ENCODE results near the gene ADGRD2. TPM values are rescaled to one million over a fixed set of nuclear protein-coding genes. Genes with fewer than 3 reads are reported as not detected.
A peak's percentile ranks its signal among the peaks of the same experiment; 100 is the strongest.

Gene ADGRD2
- total and polyA plus RNA-seq, 9 of the 15 experiments (the other 6 are each of a cell fraction or from before 2014, with no cell fraction given) = not detected

- peak; percentile 78 for TF ChIP-seq CREB1 (IDR thresholded peaks at IDR 0.05)
- peak; percentile 36; the same call in 1 of the 2 replicates for TF ChIP-seq CREB1 (CRISPR knock-in tag; IDR thresholded peaks at IDR 0.05)
- no peak for TF ChIP-seq ZNF764 (CRISPR knock-in tag; IDR thresholded peaks at IDR 0.05; ENCODE audit: low read depth)
- peak; percentile 37 to 38; a peak in 3 of 4 replicates for TF ChIP-seq NRF1 (conservative IDR thresholded peaks at IDR 0.05 in 1 of 2, IDR thresholded peaks at IDR 0.05 in 1 of 2)
- TF ChIP-seq RBFOX2 (IDR thresholded peaks at IDR 0.05; ENCODE audit: low read depth, low read length) = peak; percentile 92
- TF ChIP-seq CEBPZ (IDR thresholded peaks at IDR 0.05; ENCODE audit: borderline replicate concordance, low read depth, low read length) = no peak
- TF ChIP-seq BRF1 (IDR thresholded peaks at IDR 0.05; ENCODE audit: borderline replicate concordance, extremely low read depth, insufficient read length) = no peak
- TF ChIP-seq ASH1L (IDR thresholded peaks at IDR 0.05; ENCODE audit: borderline replicate concordance, low read depth, partially characterized antibody) = no peak
- TF ChIP-seq TCF15 (CRISPR knock-in tag; IDR thresholded peaks at IDR 0.05) = no peak
- TF ChIP-seq SMARCA5 (IDR thresholded peaks at IDR 0.05) = no peak
- no peak for TF ChIP-seq KAT2B (IDR thresholded peaks at IDR 0.05; ENCODE audit: low read depth, low read length)
- no peak for TF ChIP-seq CBFA2T2 (conservative IDR thresholded peaks at IDR 0.05)
- 0 out of 2 replicates have a peak, but pooled peaks have one; percentile 13 for TF ChIP-seq ZFP1 (CRISPR knock-in tag; IDR thresholded peaks at IDR 0.05)
- no peak; a peak in 1 of 4 replicates for TF ChIP-seq ETV6 (IDR thresholded peaks at IDR 0.05; ENCODE audit: borderline replicate concordance in 1 of 2, low read depth in 2 of 2, low read length in 1 of 2)
- TF ChIP-seq ETV6 (CRISPR knock-in tag; IDR thresholded peaks at IDR 0.05; ENCODE audit: borderline replicate concordance) = no peak
- no peak for TF ChIP-seq HNRNPL (IDR thresholded peaks at IDR 0.05; ENCODE audit: low read depth, low read length)
- TF ChIP-seq KHSRP (IDR thresholded peaks at IDR 0.05) = no peak
- no peak for TF ChIP-seq ZHX1 (conservative IDR thresholded peaks at IDR 0.05; ENCODE audit: low read length)
- peak; percentile 99 for TF ChIP-seq CHAMP1 (IDR thresholded peaks at IDR 0.05)
- no peak for TF ChIP-seq CAMTA2 (CRISPR knock-in tag; conservative IDR thresholded peaks at IDR 0.05)
Observed at GRCh38 chr9:124415102-124415851, 35.0 kb upstream of the ADGRD2 start, which contains the start of gene PSMB7 (continued).

All from K562 (cell line).